ENCODE data around the gene OR2M5. TPM values are rescaled to one million over a fixed set of nuclear protein-coding genes. Genes with fewer than 3 reads are reported as not detected.

OR2M5 gene
- total and polyA plus RNA-seq, 10 of the 15 experiments (the other 5 are each of a cell fraction or from before 2014, with no cell fraction given) = not detected

- H3K4me1 ChIP-seq (ENCODE audit: control insufficient read depth, insufficient read depth, low read length) = no peaks in the 10 kb centered on the region
- H3K27ac ChIP-seq (ENCODE audit: control insufficient read depth, insufficient read depth) = no peak overlapping the region
- no peak for FAIRE-seq
- WGBS (ENCODE audit: insufficient coverage, insufficient replicate concordance, low lambda C conversion rate, missing lambda C conversion rate) = 53% methylated on average over 12 of the region's 12 CpGs
- H3K4me2 ChIP-seq (ENCODE audit: control insufficient read depth, insufficient read depth) = no peak overlapping the region
- no peaks in the 10 kb centered on the region for H4K20me1 ChIP-seq (ENCODE audit: control insufficient read depth, insufficient read depth)
- no peak for DNase-seq (ENCODE audit: low read depth, low spot score)
- H3K9me3 ChIP-seq (replicated peaks; ENCODE audit: control insufficient read depth, insufficient read depth, low read length) = no peaks in the 10 kb centered on the region
- no peak overlapping the region for H3K4me3 ChIP-seq
- H2AFZ ChIP-seq (ENCODE audit: control insufficient read depth, low read depth, low read length) = no peak overlapping the region
- ATAC-seq = no peak
- CTCF ChIA-PET = interaction anchor here (1.3 kb wide), 1 partner anchor 13 kb away, joined by 3 read pairs; no protein-coding TSS in a partner anchor
- no peak overlapping the region for H3K9ac ChIP-seq (ENCODE audit: control insufficient read depth, insufficient read depth, low read length)
- no peaks in the 10 kb centered on the region for H3K27me3 ChIP-seq (replicated peaks in 1 of 2; ENCODE audit: control insufficient read depth in 2 of 2, insufficient read depth in 2 of 2, low read length in 1 of 2)
- no TSS peak for BruUV-seq (replicated peaks)
- no peaks in the 10 kb centered on the region for H3K36me3 ChIP-seq (ENCODE audit: control insufficient read depth in 2 of 2, insufficient read depth in 2 of 2, low read length in 1 of 2)
- SMC1A ChIA-PET (ENCODE audit: uncharacterized antibody, unreplicated experiment) = no interaction called here
- no peak for TF ChIP-seq SUPT20H (IDR thresholded peaks at IDR 0.05; ENCODE audit: borderline replicate concordance, control insufficient read depth, low read depth, low read length)
- no peak for TF ChIP-seq FOS (IDR thresholded peaks at IDR 0.05; ENCODE audit: borderline replicate concordance, extremely low read depth, insufficient read length)
- TF ChIP-seq PKNOX1 (IDR thresholded peaks at IDR 0.05) = no peak
- no peak for TF ChIP-seq POLR2AphosphoS5 (IDR thresholded peaks at IDR 0.05; ENCODE audit: low read length)
- TF ChIP-seq CREB1 (IDR thresholded peaks at IDR 0.05; ENCODE audit: low read depth) = no peak
- no peak for TF ChIP-seq GATAD2B (conservative IDR thresholded peaks at IDR 0.05; ENCODE audit: low read depth)
- no peak for TF ChIP-seq POU2F2 (IDR thresholded peaks at IDR 0.05; ENCODE audit: borderline replicate concordance, low read depth, low read length)
- no peak for TF ChIP-seq HSF1 (IDR thresholded peaks at IDR 0.05; ENCODE audit: low read depth, low read length)
- TF ChIP-seq NKRF (conservative IDR thresholded peaks at IDR 0.05) = no peak
- TF ChIP-seq CUX1 (IDR thresholded peaks at IDR 0.05; ENCODE audit: insufficient replicate concordance, low read depth, low read length) = no peak
- POLR2A ChIA-PET = no interaction called here
- RAD21 ChIA-PET (ENCODE audit: unreplicated experiment) = no interaction called here
- in situ Hi-C loops (cut with MboI) (no loop called here), intact Hi-C loops (cut with micrococcal nuclease; ENCODE audit: unreplicated experiment) (no loop called here)
- H3K79me2 ChIP-seq (ENCODE audit: control insufficient read depth, insufficient read depth, low read length) = no peaks in the 10 kb centered on the region
Measured at GRCh38 chr1:248164031-248164430, 19.1 kb downstream of the OR2M5 start.

Measured in GM12878 (cell line).